ENCODE data around the gene YTHDF1.

- no peak for TF ChIP-seq CTCF (IDR thresholded peaks at IDR 0.05)
- TF ChIP-seq POLR2A (IDR thresholded peaks at IDR 0.05): no peak
Measured at GRCh38 chr20:63254606-63255384, 38.9 kb upstream of the YTHDF1 start.
